ENCODE results near the gene OR4D10.

Gene OR4D10

GRCh38 chr11:59523541-59523940 is 50.4 kb downstream of the OR4D10 start:
- DNase-seq (ENCODE audit: low read depth in 1 of 2, low spot score in 1 of 2): no peak

- no peak for DNase-seq (ENCODE audit: low read depth in 1 of 2, low spot score in 1 of 2)
Measured at GRCh38 chr11:59528711-59529110, 55.6 kb downstream of the OR4D10 start.
